ENCODE data around the gene PSMB10. TPM values are rescaled to one million over a fixed set of nuclear protein-coding genes. Genes with fewer than 3 reads are reported as not detected.
A peak's percentile ranks its signal among the peaks of the same experiment; 100 is the strongest.
"Not testable (repeated sequence)": the region's sequence is repeated elsewhere in the genome, so short reads cannot be mapped to it uniquely, and the experiment has no call there.

PSMB10 gene
- total RNA-seq, 4 donors from 2014 or later: 22.9 to 39.7 (median 32.5) TPM

GRCh38 chr16:67976205-67976604 lies 39.6 kb upstream of the PSMB10 start:
- Histone ChIP-seq H3K9me3 (no peaks in the 10 kb centered on the region), H3K4me3 (replicated peaks in 1 of 3) (no peak overlapping the region), H3K36me3 (no peaks in the 10 kb centered on the region), H3K27me3 (no peaks in the 10 kb centered on the region), H3K27ac (no peak overlapping the region), H3K4me1 (no peaks in the 10 kb centered on the region)
- WGBS, 2 donors: 80 to 100% methylated on average over 2 of the region's 2 CpGs
- DNase-seq: no peak
- intact Hi-C loops (cut with DNase I): no loop called here
- TF ChIP-seq CTCF (IDR thresholded peaks at IDR 0.05): no peak
- TF ChIP-seq POLR2A (IDR thresholded peaks at IDR 0.05): no peak

- no peaks in the 10 kb centered on the region for H3K27me3 ChIP-seq
- no peak for TF ChIP-seq CTCF (IDR thresholded peaks at IDR 0.05)
- no peak for TF ChIP-seq POLR2A (IDR thresholded peaks at IDR 0.05)
- no peaks in the 10 kb centered on the region for H3K9me3 ChIP-seq
- H3K4me3 ChIP-seq (replicated peaks in 1 of 3): no peak overlapping the region
- no peaks in the 10 kb centered on the region for H3K4me1 ChIP-seq
- no peak for DNase-seq
- no peaks in the 10 kb centered on the region for H3K36me3 ChIP-seq
- intact Hi-C loops (cut with DNase I): no loop called here
- WGBS, 2 donors: 76 to 79% methylated on average over 13 to 14 of the region's 14 CpGs
- H3K27ac ChIP-seq: no peak overlapping the region
These were observed 38.9 kb upstream of the PSMB10 start for GRCh38 chr16:67975321-67976105.

DNA sequence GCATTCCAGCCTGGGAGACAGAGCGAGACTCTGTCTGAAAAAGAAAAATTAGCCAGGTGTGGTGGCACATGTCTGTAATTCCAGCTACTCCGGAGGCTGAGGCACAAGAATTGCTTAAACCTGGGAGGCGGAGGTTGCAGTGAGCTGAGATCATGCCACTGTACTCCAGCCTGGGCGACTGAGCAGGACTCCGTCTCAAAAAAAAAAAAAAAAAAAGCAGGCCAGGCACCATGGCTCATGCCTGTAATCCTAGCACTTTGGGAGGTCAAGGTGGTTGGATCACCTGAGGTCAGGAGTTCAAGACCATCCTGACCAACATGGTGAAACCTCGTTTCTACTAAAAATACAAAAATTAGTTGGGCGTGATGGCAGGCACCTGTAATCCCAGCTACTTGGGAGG lies 35.6 kb upstream of the PSMB10 start:
- H3K36me3 ChIP-seq; H3K9me3 ChIP-seq; H3K4me1 ChIP-seq; DNase-seq; H3K4me3 ChIP-seq (replicated peaks in 1 of 3); H3K27ac ChIP-seq; intact Hi-C loops (cut with DNase I); H3K27me3 ChIP-seq: not testable (repeated sequence)
- WGBS, 2 donors: 92% methylated on average over 7 of the region's 7 CpGs

DNA sequence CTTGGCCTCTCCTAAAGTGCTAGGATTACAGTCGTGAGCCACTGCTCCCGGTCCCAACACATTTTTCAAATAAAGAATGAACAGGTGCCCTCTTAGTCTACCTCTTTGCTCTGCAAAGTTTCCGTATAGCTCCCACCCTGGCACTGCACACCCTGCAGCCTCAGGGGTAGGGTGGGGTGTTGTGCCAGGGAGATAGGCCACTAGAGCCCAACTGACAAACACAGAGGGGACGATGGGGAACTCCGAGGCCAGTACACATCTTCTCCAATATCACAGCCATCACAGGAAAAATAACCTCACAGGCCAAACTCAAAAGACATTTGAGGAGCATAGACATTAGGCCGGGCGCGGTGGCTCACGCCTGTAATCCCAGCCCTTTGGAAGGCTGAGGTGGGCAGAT lies 34.5 kb upstream of the PSMB10 start:
- TF ChIP-seq POLR2A (IDR thresholded peaks at IDR 0.05) (no peak), CTCF (IDR thresholded peaks at IDR 0.05) (no peak)
- Histone ChIP-seq H3K4me1 (peaks cover 15% of the 10 kb centered on the region in 2 donors), H3K27me3 (no peaks in the 10 kb centered on the region), H3K4me3 (replicated peaks in 1 of 3) (no peak overlapping the region), H3K27ac (no peak overlapping the region), H3K9me3 (no peaks in the 10 kb centered on the region), H3K36me3 (no peaks in the 10 kb centered on the region)
- no peak for DNase-seq
- intact Hi-C loops (cut with DNase I): no loop called here
- 94 to 95% methylated on average over 9 of the region's 9 CpGs for WGBS, 2 donors

DNA sequence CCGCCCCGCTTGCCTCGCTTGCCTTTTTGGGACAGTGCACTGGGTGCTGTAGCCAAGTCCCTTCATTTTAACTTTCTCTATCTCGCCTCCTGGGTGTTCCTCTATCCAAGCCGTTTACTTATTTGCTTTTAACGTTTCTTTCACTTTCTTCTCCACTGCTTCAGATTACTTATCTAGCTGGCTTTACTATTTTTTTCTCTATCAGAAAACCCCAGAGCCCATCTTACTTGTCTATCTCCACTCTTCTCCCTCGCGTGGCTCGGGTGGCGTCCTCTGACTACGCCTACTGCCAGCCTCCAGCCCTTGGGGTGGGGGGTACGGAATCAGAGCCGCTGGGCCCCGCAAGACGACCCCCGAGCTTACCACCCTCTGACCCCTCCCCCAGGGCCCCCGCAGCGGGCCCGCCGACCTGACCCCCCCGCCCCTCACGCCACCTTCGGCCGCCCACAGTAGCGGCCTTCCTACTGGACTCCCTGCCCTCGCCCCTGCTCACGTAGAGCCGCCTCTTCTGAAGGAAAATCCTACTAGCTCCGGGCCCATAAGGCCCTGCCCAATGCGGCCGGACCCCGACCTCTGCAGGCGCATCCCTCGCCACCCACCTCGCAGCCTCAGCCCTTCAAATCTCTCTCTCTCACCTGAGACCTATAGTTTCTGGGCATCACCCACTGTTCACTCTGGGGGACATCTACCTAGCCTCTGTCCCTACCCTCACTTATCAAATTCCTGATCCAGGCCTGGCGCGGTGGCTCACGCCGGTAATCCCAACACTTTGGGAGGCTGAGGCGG lies 32.8 kb upstream of the PSMB10 start:
- DNase-seq: no peak
- Histone ChIP-seq H3K4me1 (peaks cover 17 to 30% of the 10 kb centered on the region in 2 donors), H3K4me3 (replicated peaks in 1 of 3) (peak overlapping the region in 2 of 3 donors; percentile 69 to 94), H3K27ac (peak overlapping the region; percentile 68 to 93 (median 92)), H3K36me3 (no peaks in the 10 kb centered on the region), H3K27me3 (no peaks in the 10 kb centered on the region), H3K9me3 (no peaks in the 10 kb centered on the region)
- intact Hi-C loops (cut with DNase I): no loop called here
- TF ChIP-seq POLR2A (IDR thresholded peaks at IDR 0.05): no peak
- TF ChIP-seq CTCF (IDR thresholded peaks at IDR 0.05): no peak
- 41 to 45% methylated on average over 39 to 40 of the region's 40 CpGs for WGBS, 2 donors
